GM21717 (cell line): ENCODE data around the gene ARL16.

Experiments used
- ATAC-seq: cut with Tn5 transposase; IDR thresholded peaks from one replicate; pipeline ENCODE4 v1.9.1; 2021; ENCODE audit warnings: mild to moderate bottlenecking, moderate library complexity; ENCODE audit not compliant: unreplicated experiment

The ARL16 gene

DNA sequence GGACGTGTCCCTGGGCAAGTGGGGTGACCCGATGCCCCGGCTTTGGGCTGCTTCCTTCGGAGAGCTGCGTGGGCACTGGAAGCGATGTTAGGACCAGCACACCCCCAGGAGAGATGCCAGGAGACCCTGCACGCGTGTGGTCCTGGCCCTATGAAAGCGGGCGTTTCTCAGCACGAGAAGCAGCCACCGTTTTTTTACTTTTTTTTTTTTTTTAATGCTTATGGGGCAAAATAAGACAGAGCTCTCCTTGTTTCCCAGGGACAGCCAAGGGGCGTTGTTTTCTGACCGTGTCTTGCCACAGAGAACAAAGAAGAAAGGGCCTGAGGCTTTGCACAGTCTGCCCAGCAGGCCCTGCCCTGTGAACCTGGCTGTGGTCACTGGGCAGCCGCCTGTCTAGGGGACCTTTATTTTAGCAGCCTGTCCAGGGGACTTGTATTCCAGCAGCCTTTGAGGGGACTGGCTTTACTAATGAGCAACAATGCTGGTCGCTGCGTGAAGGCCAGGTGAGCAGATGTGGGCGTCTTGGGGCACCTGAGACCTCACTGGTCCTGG is 29.5 kb upstream of the ARL16 start:
- ATAC-seq: no peak

DNA sequence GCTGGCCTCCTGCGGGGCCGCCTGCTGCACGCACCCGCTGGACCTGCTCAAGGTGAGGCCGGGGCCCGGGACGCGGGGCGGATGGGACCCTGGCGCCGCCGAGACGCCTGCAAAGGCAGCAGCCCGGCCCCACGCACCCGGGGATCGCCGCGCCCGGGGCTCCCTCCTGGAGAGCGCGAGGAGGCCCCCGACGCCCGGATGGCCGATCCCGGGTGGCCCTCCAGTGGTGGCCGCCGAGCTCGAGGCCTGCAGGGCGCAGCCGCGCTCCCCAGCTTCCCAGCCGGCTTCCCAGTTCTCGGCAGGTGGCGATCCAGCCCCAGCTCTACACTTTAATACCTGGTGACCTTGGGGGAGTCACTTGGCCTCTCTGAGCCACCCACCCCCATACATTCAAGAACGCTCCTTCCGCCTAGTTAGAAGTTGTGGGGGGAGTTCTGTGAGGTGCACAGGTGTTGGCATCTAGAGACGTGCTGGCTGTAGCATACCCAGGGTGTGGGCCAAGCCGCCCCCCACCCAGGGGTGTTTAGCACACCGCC is 28.9 kb upstream of the ARL16 start:
- ATAC-seq: no peak

DNA sequence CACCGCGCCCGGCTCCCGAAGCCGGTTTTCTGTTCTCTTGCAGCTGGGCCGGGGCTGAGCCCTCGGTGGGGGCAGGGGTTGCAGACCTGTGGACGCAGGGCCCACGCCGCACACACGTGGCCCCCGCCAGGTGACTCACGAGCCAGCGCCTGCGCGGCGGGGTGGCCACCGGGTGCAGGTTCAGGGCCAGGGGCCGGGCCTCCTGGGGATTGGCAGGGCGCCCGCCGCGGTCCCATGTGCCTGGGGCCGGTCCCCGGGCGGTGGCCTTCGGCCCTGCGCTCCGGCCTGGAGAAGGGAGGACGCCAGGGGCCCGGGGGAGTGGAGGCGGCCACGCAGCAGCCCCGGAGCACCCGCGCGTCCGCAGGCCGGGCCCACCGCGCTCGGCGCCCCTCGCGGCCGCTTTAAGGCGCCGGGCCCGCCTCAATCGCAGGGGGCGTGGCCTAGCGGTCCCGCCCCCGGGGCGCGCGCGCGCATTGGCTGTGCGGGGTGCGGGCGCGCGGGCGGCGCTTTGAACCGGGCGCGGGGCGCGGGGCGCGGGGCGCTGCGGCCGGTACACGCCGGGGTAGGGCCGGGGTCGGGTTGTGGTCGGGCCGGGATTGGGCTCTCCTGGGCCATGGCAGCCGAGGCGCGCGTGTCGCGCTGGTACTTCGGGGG is 28.3 kb upstream of the ARL16 start, which contains the start of gene SLC25A10:
Gene SLC25A10 (plus strand): TSS at position 471 of the 654 bp plus-strand sequence. CDS start 143 bp downstream, at position 614.
- no peak for ATAC-seq

DNA sequence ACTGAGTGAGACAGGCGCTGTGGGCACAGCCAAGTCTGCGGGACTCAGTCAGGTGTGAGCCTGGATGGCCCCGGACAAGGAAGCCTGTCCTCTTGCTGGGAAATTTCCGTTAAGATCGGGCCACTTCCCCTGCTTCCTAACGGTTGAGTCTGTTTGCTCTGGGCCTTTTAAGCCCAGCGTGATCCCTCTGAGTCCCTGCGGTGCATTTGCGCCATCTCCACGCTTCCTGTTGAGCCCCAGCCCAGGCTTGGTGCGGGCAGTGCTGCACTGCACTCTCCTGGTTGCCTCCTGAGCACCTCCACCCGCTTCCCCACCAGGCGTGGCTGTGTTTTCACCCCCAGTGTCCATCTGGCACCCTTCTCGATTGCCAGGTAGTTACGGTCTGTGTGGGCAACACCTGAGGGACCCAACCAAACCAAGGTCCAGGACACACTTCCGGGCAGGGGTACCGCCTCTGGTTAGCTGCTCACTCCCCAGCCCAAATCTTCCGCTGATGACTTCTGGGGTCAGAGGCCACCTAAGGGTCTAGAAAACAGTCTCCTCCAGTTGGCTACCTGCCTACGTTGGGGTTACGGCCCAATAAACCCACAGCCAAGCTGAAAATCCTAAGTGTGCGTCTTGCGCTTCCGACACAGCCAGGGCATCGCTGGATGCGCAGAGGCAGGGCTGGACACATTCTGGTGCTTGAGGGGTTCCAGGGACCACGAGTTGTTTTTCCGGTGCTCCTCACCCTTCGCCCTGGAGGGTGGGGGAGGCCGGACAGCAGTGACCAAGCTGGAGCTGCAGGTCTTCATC is 27.1 kb upstream of the ARL16 start:
- ATAC-seq: no peak

DNA sequence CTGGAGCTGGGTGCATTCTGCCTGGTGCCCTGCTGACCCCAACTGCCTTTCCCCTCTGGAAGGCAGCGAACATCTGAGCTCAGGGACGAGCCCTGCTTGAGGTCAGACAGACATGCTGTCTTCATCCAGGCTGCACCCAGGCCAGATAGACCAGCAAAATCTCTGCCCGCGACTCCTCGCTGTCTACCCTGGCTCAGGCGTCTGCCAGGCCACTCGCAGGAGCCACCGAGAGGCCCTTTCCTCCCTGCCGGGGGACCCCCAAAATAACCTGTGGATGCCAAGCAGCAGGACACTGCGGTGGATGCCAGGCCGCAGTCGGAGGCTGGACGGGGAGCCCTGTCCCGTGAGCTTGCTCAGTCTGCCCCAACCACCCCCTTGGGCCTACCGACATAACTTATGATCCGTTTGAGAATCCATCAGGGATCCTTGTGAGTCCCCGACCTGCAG is 25.2 kb upstream of the ARL16 start:
- ATAC-seq: no peak

DNA sequence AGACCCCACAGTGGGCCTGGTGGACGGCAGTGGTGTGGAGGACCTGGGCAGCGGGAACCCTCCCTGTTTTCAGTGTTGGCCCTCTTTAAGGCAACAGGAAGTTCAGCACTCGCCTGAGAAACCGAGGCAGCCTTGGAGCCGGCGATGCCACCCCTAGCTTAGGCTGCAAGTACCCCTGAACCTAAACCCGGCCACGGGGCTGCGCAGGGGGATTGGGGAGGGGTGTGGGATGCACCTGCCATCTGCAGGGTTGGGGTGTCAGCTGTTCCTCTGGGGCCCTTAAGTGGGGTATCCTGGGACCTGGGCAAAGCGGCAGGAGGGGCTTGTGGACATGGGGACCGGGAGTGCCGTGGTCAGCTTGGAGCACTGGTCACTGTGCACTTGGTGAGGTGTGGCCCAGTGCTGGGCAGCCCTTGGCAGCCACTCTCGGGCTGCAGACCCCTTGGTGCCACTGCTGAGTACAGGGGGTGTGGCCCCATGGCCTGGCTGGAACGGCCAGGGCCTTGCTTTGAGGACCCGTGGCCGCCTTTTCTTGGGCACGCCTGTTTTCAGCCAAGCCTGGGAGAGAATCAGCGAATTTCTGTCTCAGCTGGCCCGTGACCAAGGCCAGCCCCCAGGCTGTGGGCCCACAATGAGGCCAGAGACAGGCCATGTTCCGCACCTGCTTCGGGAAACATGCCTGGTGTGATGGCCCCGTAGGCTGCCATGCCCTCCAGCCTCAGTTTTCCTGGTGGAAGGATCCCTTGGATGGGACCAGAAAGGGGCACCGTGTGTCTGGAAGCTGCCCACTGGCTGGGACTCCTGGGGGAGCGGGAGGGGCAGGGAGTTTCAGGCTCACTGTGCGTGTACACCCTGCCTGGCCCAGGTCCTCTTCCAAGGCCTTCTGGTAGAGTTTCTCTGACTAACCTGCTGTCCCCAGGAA is 24.4 kb upstream of the ARL16 start:
- ATAC-seq: no peak

DNA sequence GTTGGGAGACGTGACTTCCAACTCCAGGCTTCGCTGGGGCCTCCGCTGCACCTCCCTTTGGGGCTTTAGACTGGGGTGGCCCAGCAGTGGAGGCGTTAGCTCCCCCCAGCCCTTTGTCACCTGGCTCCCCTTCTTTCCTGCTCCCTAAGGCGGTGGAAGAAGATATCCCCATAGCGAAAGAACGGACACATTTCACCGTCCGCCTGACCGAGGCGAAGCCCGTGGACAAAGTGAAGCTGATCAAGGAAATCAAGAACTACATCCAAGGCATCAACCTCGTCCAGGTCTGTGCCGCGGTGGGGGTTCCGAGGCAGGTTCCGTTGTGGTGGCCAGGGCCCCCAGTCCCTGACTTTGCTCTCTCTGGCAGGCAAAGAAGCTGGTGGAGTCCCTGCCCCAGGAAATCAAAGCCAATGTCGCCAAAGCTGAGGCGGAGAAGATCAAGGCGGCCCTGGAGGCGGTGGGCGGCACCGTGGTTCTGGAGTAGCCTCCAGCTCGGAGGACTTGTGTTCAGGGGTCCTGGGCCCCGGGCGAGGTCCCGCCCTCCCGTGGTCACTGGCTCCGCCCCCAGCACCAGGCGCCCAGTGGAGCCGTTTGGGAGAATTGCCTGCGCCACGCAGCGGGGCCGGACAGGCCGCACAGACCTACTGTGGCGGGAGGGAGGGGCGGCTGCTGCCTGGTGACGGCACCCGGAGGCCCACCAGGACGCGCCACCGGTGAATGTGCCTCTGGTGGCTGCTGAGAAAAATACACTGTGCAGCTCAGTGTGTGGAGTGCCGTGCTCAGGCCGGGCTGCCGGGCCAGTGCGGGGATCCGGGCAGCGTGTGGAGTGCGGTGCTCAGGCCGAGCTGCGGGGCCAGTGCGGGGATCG is 23.4 kb upstream of the ARL16 start:
- ATAC-seq: no peak

DNA sequence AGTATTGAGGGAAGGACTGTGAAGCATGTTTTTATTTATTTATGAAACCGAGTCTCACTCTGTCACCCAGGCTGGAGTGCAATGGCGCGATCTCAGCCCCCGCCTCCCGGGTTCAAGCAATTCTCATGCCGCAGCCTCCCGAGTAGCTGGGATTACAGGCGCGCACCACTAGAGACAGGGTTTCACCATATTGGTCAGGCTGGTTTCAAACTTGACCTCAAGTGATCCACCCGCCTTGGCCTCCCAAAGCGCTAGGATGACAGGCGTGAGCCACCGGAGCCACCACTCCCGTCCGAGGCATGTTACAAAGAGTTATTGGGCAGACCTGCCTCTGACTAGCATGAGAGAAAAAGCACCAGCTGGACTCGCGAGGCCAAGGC is 22.6 kb upstream of the ARL16 start:
- ATAC-seq: no peak

DNA sequence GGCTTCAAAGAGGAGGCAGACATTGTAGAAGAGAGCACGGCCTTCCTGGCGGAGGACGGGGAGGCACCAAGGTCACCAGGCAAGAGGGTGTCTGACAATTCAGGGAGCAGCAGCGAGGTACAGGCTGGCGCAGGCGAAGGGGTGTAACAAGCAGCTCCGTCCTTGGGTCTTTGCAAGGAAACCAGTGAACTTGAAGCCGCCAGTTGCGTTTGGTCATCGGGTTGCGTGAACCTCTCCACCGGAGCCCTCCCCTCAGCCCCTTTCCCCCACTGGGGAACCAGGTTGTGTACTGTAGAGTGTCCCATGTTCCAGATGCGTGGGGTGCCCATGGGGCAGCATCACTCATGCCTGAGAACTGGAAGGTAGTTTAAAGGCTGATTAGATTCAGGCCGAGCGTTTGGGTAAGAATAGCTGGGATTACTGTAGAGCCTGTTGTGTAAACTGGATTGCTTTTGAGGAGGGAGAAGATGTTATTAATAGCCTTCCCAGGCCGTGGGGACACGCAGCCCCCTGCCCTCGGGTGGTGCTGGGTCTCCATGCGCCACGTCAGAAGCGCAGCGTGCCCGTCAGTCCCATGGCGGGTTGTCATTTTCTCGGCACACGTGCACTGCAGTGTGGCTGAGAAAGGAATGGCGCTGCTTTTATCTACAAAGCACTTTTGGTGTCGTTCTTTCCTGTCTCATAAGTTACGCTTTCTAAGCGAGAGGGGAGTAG is 22.1 kb upstream of the ARL16 start:
- no peak for ATAC-seq

DNA sequence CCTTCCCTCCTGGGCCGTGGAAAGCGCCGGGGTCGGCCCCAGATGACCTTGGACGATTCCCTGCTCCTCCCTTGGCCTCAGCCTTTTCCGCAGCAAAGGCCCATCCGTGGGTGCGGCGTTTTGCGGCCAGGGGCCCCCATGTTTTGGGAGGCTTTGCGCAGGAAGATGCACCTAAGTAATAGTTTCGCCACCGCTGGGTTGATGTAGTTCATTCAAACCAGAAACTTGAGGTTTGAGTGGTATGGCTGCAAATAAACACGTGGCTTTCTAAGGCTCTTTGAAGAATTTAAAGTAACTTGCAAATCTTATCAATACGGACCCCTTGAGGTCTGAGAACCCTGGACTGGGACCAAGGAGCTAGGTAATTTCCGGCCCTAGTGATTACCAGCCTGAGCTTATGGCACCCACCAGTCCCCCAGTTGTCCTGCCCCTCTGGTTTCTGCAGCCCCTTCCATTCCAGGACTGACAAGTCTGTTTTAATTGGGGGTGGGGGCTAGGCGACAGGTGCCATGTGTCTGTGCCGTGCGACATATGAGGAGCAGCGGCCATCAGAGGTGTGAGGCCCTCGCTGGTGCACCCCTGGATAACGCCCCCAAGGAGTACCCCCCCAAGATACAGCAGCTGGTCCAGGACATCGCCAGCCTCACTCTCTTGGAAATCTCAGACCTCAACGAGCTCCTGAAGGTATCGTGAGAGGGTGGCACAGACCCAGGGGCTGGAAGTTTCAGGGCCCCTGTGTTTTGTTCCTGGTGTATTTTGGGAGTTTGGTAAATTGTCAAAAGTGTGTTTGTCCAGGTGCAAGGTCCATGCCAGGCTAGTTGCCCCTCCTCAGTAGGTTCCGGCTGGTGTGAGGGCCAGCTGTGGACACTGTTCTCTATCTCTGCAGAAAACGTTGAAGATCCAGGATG is 20.4 kb upstream of the ARL16 start:
- ATAC-seq: no peak

DNA sequence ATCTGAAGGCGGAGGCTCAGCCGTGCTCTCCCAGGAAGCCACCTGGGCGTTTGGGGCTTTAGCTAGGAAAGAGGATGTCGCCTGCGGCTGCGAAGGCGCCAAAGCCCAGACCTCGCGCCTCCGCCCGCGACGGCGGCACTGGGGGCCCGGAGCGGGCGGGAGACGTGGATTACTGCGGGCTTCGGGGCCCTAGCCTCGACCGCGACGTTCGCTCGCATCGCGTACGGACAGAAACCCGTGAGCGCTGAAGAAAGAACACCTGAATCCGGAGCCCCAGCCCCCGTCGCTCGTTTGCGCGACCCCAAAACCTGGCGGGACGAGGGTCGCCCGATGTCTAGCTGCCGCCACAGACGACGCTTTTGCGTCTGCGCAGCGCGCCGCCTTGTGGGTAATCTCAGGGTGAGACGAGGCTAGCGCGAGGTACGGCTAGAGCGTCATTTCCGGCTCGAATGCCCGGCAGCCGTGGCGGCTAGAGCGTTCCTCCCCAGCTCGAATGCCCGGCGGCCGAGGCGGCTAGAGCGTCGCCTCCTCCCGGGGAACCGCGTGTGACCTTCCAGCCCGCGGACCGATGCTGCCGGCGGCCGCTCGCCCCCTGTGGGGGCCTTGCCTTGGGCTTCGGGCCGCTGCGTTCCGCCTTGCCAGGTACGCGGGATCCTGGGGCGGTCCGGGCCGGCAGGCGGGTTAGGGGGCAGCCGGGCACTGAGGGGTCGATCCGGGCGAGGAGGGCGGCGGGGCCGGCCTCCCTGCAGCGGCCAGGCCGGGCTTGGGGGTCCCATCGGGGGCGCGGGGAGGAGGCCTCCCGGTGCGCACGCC is 19.5 kb upstream of the ARL16 start, which contains the start of gene MRPL12:
Gene MRPL12 (plus strand): TSS at position 434 of the 813 bp plus-strand sequence. CDS start 135 bp downstream, at position 569.
- ATAC-seq: peak; percentile 58

DNA sequence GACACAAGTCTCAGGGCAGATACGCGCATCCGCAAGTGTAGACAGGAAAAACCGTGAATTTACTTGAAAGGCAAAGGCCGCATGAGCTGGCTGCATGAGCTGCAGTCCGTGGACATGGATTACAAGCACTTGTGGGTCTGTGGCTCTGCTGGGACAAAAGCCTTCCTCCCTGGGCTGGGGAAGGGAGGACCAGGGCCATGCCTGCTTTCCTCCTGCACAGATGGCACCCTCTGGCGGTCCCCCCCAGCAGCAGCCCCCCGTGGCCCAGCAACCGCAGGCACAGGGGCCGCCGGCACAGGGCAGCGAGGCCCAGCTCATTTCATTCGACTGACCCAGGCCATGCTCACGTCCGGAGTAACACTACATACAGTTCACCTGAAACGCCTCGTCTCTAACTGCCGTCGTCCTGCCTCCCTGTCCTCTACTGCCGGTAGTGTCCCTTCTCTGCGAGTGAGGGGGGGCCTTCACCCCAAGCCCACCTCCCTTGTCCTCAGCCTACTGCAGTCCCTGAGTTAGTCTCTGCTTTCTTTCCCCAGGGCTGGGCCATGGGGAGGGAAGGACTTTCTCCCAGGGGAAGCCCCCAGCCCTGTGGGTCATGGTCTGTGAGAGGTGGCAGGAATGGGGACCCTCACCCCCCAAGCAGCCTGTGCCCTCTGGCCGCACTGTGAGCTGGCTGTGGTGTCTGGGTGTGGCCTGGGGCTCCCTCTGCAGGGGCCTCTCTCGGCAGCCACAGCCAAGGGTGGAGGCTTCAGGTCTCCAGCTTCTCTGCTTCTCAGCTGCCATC is 17.9 kb upstream of the ARL16 start:
- no peak for ATAC-seq

DNA sequence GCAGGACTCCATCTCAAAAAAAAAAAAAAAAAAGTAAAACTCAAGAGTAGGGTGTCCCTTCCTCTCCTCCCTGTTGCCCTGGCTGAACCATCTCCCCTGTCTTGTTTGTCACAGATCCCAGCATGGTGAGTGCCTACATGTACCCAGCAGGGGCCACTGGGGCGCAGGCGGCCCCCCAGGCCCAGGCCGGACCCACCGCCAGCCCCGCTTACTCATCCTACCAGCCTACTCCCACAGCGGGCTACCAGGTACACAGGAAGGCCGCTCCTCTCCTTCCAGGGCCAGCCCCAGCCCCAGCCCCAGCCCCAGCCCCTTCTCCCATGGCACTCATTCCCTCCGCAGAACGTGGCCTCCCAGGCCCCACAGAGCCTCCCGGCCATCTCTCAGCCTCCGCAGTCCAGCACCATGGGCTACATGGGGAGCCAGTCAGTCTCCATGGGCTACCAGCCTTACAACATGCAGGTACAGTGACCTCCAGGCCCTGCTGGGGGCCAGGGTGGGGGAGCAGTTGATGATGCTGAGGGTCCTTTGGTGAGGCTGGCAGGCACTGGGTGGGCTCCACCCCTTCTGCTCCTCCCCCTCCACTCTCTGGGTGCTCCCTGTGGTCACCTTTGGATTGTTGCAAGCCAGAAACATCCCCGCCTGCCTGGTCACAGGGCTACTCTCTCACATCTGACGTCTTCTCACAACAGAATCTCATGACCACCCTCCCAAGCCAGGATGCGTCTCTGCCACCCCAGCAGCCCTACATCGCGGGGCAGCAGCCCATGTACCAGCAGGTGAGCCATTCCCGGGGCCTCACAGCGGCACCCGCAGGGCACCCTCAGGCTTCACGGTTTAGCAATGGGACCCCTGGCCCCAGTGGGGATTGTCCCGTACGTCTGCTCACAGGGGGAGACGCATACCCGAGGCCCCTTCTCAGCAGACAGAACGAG is 17.0 kb upstream of the ARL16 start:
- no peak for ATAC-seq

DNA sequence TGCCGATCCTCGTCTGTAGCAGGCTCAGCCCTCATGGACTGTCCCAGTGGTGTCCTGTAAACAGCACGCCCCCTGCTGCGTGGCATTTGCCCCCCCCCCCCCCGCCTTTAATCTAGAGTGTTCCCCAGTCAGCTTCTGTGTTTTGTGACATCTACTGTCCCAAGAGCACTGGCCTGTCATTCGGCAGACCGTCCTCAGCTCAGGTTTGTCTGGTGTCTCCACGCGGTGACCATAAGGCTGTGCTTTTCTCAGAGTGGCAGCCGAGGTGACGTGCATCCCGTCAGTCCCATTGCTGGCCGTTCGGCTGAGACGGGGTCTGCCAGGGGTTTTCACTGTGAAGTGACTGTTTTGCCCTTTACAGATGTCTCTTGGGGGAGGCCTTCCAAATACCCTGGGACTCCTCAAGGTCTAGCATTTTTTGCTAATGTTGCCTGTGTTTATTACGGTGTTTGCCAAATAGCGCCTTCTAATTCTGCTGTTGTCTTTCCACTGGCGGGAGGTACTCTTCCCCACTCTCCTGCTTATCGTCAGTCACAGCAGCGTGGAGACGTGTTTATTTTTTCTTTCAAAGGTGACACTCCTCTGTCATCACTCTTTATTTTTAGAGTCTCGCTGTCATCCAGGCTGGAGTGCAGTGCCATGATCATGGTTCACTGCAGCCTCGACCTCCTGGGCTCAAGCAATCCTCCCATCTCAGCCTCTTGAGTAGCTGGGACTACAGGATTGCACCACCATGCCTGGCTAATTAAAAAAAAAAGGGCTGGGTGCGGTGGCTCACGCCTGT is 13.9 kb upstream of the ARL16 start:
- no peak for ATAC-seq
